ENCODE results near the gene CACNA2D3. TPM values are rescaled to one million over a fixed set of nuclear protein-coding genes. Genes with fewer than 3 reads are reported as not detected.
"Not testable (repeated sequence)": the region's sequence is repeated elsewhere in the genome, so short reads cannot be mapped to it uniquely, and the experiment has no call there.

The CACNA2D3 gene
- total RNA-seq, 1 donor from 2014 or later = 1.3 TPM

GRCh38 chr3:55107187-55107586, 984.8 kb downstream of the CACNA2D3 start:
- no peak overlapping the region for H3K4me3 ChIP-seq (ENCODE audit: low read depth, low read length)

GRCh38 chr3:55111906-55112305, 989.6 kb downstream of the CACNA2D3 start:
- not testable (repeated sequence) for DNase-seq (ENCODE audit: low read depth)

More at GRCh38 chr3:55107187-55107586, 984.8 kb downstream of the CACNA2D3 start:
- TF ChIP-seq CTCF (conservative IDR thresholded peaks at IDR 0.05; ENCODE audit: low read depth, low read length) = no peak
- DNase-seq (ENCODE audit: low read depth) = no peak

GRCh38 chr3:55118451-55118850, 996.1 kb downstream of the CACNA2D3 start:
- H3K4me3 ChIP-seq (ENCODE audit: low read depth, low read length) = no peak overlapping the region

More at GRCh38 chr3:55111906-55112305, 989.6 kb downstream of the CACNA2D3 start:
- H3K4me3 ChIP-seq (ENCODE audit: low read depth, low read length) = not testable (repeated sequence)

GRCh38 chr3:55119268-55119667, 996.9 kb downstream of the CACNA2D3 start:
- H3K4me3 ChIP-seq (ENCODE audit: low read depth, low read length) = no peak overlapping the region
- no peak for TF ChIP-seq CTCF (conservative IDR thresholded peaks at IDR 0.05; ENCODE audit: low read depth, low read length)
- DNase-seq (ENCODE audit: low read depth) = no peak

More at GRCh38 chr3:55118451-55118850, 996.1 kb downstream of the CACNA2D3 start:
- no peak for TF ChIP-seq CTCF (conservative IDR thresholded peaks at IDR 0.05; ENCODE audit: low read depth, low read length)
- no peak for DNase-seq (ENCODE audit: low read depth)

- no peak for DNase-seq (ENCODE audit: low read depth)
- TF ChIP-seq CTCF (conservative IDR thresholded peaks at IDR 0.05; ENCODE audit: low read depth, low read length) = no peak
- H3K4me3 ChIP-seq (ENCODE audit: low read depth, low read length) = no peak overlapping the region
These were observed 1000.0 kb downstream of the CACNA2D3 start for GRCh38 chr3:55122312-55122711.

Other genes with a start within 250 kb of the CACNA2D3 start
- 22.9 and 23.2 TPM in 2 replicates for gene ACTR8, start 240.4 kb upstream of the CACNA2D3 start, total RNA-seq
- 49.9 and 55.7 TPM in 2 replicates for gene SELENOK, start 230.7 kb upstream of the CACNA2D3 start, total RNA-seq

Data from epithelial cell of proximal tubule (primary cell).